Midbrain (tissue), 1 donor: ENCODE data around the gene CLMN.

Source experiments
- DNase-seq: peaks from one replicate; lab custom pipeline; 2025; lab: John Stamatoyannopoulos, UW

CLMN gene

GRCh38 chr14:95321693-95322455 lies 2.2 kb upstream of the CLMN start:
- DNase-seq: no peak

- no peak for DNase-seq
These were observed 1.4 kb upstream of the CLMN start for GRCh38 chr14:95320955-95321600.

GRCh38 chr14:95320078-95320895 lies 579 bp upstream of the CLMN start:
- no peak for DNase-seq

GRCh38 chr14:95318399-95319311 lies 1.1 kb downstream of the CLMN start:
- DNase-seq: no peak

- DNase-seq: no peak
These were observed 1.8 kb downstream of the CLMN start for GRCh38 chr14:95317817-95318343.

GRCh38 chr14:95316821-95317220 lies 2.9 kb downstream of the CLMN start:
- DNase-seq: no peak

GRCh38 chr14:95315579-95315978 lies 4.1 kb downstream of the CLMN start:
- DNase-seq: no peak

- DNase-seq: no peak
These were observed 4.6 kb downstream of the CLMN start for GRCh38 chr14:95315156-95315555.

- DNase-seq: no peak
These were observed 5.1 kb downstream of the CLMN start for GRCh38 chr14:95314609-95315008.

GRCh38 chr14:95313707-95314106 lies 6.0 kb downstream of the CLMN start:
- DNase-seq: peak; percentile 79

- no peak for DNase-seq
These were observed 6.5 kb downstream of the CLMN start for GRCh38 chr14:95313190-95313589.

- no peak for DNase-seq
These were observed 7.4 kb downstream of the CLMN start for GRCh38 chr14:95312311-95312710.

- no peak for DNase-seq
These were observed 8.0 kb downstream of the CLMN start for GRCh38 chr14:95311752-95312151.

GRCh38 chr14:95310635-95311380 lies 8.9 kb downstream of the CLMN start:
- DNase-seq: no peak

GRCh38 chr14:95309261-95310051 lies 10.3 kb downstream of the CLMN start:
- DNase-seq: no peak

GRCh38 chr14:95308073-95308472 lies 11.6 kb downstream of the CLMN start:
- no peak for DNase-seq

GRCh38 chr14:95307402-95308041 lies 12.2 kb downstream of the CLMN start:
- DNase-seq: peak; percentile 21

GRCh38 chr14:95305940-95306339 lies 13.8 kb downstream of the CLMN start:
- DNase-seq: no peak

GRCh38 chr14:95305145-95305544 lies 14.6 kb downstream of the CLMN start:
- peak; percentile 73 for DNase-seq
